Stimulated activated CD4-positive, alpha-beta T cell treated with anti-CD3 and anti-CD28 coated beads, Interleukin-12 subunit alpha, Interleukin-12 subunit beta, amount 100 ng/mL, for 24 hours (primary cell): Measurements from ENCODE around the gene ESR1.
A peak's percentile ranks its signal among the peaks of the same experiment; 100 is the strongest.

Experiments
- DNase-seq, 2 experiments: peaks; one replicate each; pipeline ENCODE4 v3.0.0-alpha.2; 2020; ENCODE audit warnings: low read depth in 2 of 2

Gene ESR1

GRCh38 chr6:151807513-151808370 lies at the start of gene ESR1:
TSS of gene ESR1 (plus strand) at chr6:151807682. CDS start at chr6:151807913, 231 bp downstream.
- DNase-seq = no peak

GRCh38 chr6:151760486-151760885 lies 47.0 kb upstream of the ESR1 start:
- no peak for DNase-seq

GRCh38 chr6:151761851-151762250 lies 45.6 kb upstream of the ESR1 start:
- DNase-seq = no peak

GRCh38 chr6:151762817-151763216 lies 44.7 kb upstream of the ESR1 start:
- DNase-seq = no peak

GRCh38 chr6:151763303-151763702 lies 44.2 kb upstream of the ESR1 start:
- DNase-seq = no peak

GRCh38 chr6:151763938-151764680 lies 43.4 kb upstream of the ESR1 start:
- DNase-seq = peak in 1 of 2 experiments; percentile 36

- peak in 1 of 2 experiments; percentile 11 for DNase-seq
Measured at GRCh38 chr6:151765444-151765886, 42.0 kb upstream of the ESR1 start.

GRCh38 chr6:151772446-151772845 lies 35.0 kb upstream of the ESR1 start:
- DNase-seq = no peak

- DNase-seq = no peak
Measured at GRCh38 chr6:151773382-151773781, 34.1 kb upstream of the ESR1 start.

- DNase-seq = no peak
Measured at GRCh38 chr6:151782560-151782959, 24.9 kb upstream of the ESR1 start.

- DNase-seq = no peak
Measured at GRCh38 chr6:151783692-151784091, 23.8 kb upstream of the ESR1 start.

GRCh38 chr6:151784441-151785214 lies 22.9 kb upstream of the ESR1 start:
- DNase-seq = no peak

GRCh38 chr6:151796842-151797530 lies 10.5 kb upstream of the ESR1 start:
- DNase-seq = no peak

GRCh38 chr6:151803743-151804142 lies 3.7 kb upstream of the ESR1 start:
- DNase-seq = no peak

- DNase-seq = no peak
Measured at GRCh38 chr6:151804585-151805285, 2.7 kb upstream of the ESR1 start.

GRCh38 chr6:151805286-151805840 lies 2.1 kb upstream of the ESR1 start:
- DNase-seq = no peak

- DNase-seq = no peak
Measured at GRCh38 chr6:151806757-151807512, 547 bp upstream of the ESR1 start.

- no peak for DNase-seq
Measured at GRCh38 chr6:151808371-151809241, 1.1 kb downstream of the ESR1 start.

GRCh38 chr6:151811081-151811480 lies 3.6 kb downstream of the ESR1 start:
- DNase-seq = no peak
